ENCODE results near the gene RNPS1.

GRCh38 chr16:2229091-2229490, 38.8 kb downstream of the RNPS1 start:
- TF ChIP-seq EZH2 (IDR thresholded peaks at IDR 0.05; ENCODE audit: borderline replicate concordance, low read depth, low read length, severe bottlenecking): no peak
- TF ChIP-seq, protein P1, sequence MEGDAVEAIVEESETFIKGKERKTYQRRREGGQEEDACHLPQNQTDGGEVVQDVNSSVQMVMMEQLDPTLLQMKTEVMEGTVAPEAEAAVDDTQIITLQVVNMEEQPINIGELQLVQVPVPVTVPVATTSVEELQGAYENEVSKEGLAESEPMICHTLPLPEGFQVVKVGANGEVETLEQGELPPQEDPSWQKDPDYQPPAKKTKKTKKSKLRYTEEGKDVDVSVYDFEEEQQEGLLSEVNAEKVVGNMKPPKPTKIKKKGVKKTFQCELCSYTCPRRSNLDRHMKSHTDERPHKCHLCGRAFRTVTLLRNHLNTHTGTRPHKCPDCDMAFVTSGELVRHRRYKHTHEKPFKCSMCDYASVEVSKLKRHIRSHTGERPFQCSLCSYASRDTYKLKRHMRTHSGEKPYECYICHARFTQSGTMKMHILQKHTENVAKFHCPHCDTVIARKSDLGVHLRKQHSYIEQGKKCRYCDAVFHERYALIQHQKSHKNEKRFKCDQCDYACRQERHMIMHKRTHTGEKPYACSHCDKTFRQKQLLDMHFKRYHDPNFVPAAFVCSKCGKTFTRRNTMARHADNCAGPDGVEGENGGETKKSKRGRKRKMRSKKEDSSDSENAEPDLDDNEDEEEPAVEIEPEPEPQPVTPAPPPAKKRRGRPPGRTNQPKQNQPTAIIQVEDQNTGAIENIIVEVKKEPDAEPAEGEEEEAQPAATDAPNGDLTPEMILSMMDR (IDR thresholded peaks at IDR 0.05; ENCODE audit: extremely low read depth in 1 of 2, insufficient read depth in 1 of 2, low read depth in 1 of 2, low read length in 2 of 2): no peak
- TF ChIP-seq POLR2A (IDR thresholded peaks at IDR 0.05; ENCODE audit: low read depth, low read length): no peak
- no peak for TF ChIP-seq POLR2AphosphoS5 (IDR thresholded peaks at IDR 0.05; ENCODE audit: insufficient read depth, low read depth, low read length)

Data from endothelial cell of umbilical vein (primary cell).